WTC11 (cell line): ENCODE results near the gene WWOX. TPM values are rescaled to one million over a fixed set of nuclear protein-coding genes. Genes with fewer than 3 reads are reported as not detected.

Source experiments
- ATAC-seq: fragments of 200-7000 bp; cut with Tn5 transposase; 2 replicates; pipeline ENCODE4 v1.10.0; 2021; ENCODE audit warnings: mild to moderate bottlenecking, moderate library complexity
- CTCF ChIA-PET: fragments of 300-600 bp; sonication (Branson Sonifier 250); formaldehyde crosslinking; loops from one replicate; lab custom pipeline; 2021; ENCODE audit warnings: antibody characterized with exemption; lab: Charles Lee
- POLR2A ChIA-PET: fragments of 350-600 bp; sonication (Branson Sonifier 250); formaldehyde crosslinking; loops from one replicate; lab custom pipeline; 2021; ENCODE audit warnings: antibody characterized with exemption; lab: Charles Lee
- DNase-seq: peaks from one replicate; pipeline ENCODE4 v3.0.0; 2021; ENCODE audit warnings: low spot score
- H3K27ac Mint-ChIP-seq: 2 replicates; pipeline ENCODE4 v1.8.0; 2021; ENCODE audit warnings: mixed read lengths
- H3K27me3 Mint-ChIP-seq: 2 replicates; pipeline ENCODE4 v1.8.0; 2021; ENCODE audit warnings: low read depth, mild to moderate bottlenecking, moderate library complexity, mixed read lengths
- H3K36me3 Mint-ChIP-seq: 2 replicates; pipeline ENCODE4 v1.8.0; 2021; ENCODE audit warnings: mixed read lengths
- H3K4me1 Mint-ChIP-seq: 2 replicates; pipeline ENCODE4 v1.8.0; 2022; ENCODE audit warnings: mixed read lengths
- H3K4me3 Mint-ChIP-seq: 2 replicates; pipeline ENCODE4 v1.8.0; 2021; ENCODE audit warnings: mild to moderate bottlenecking, moderate library complexity, mixed read lengths
- H3K9me3 Mint-ChIP-seq: 2 replicates; pipeline ENCODE4 v1.8.0; 2021; ENCODE audit warnings: mixed read lengths
- ARID4B ChIP-seq: sonication (generic); formaldehyde crosslinking; IDR thresholded peaks from 2 replicates; pipeline ENCODE4 v1.8.0; 2023; ENCODE audit warnings: missing genetic modification reagents, mild to moderate bottlenecking, borderline replicate concordance
- ATF1 ChIP-seq: sonication (generic); formaldehyde crosslinking; IDR thresholded peaks from 2 replicates; pipeline ENCODE4 v1.8.1; 2023; ENCODE audit warnings: mild to moderate bottlenecking, moderate library complexity, missing genetic modification reagents
- CDX4 ChIP-seq: fragments of 250-450 bp; sonication (Bioruptor Pico); IDR thresholded peaks from 2 replicates; pipeline ENCODE4 v1.9.0; 2021; ENCODE audit warnings: moderate library complexity, mild to moderate bottlenecking, inconsistent platforms, borderline replicate concordance
- CREB1 ChIP-seq: sonication (generic); formaldehyde crosslinking; IDR thresholded peaks from 2 replicates; pipeline ENCODE4 v1.8.0; 2023; ENCODE audit warnings: mild to moderate bottlenecking, missing genetic modification reagents
- E2F4 ChIP-seq: sonication (generic); formaldehyde crosslinking; IDR thresholded peaks from 2 replicates; pipeline ENCODE4 v1.8.1; 2022; ENCODE audit warnings: low read depth, mild to moderate bottlenecking, moderate library complexity, missing genetic modification reagents, borderline replicate concordance
- ELF4 ChIP-seq: sonication (generic); formaldehyde crosslinking; IDR thresholded peaks from 2 replicates; pipeline ENCODE4 v1.8.1; 2022; ENCODE audit warnings: low read depth, mild to moderate bottlenecking, moderate library complexity, missing genetic modification reagents
- EMX1 ChIP-seq: fragments of 250-450 bp; sonication (Bioruptor Pico); IDR thresholded peaks from 2 replicates; pipeline ENCODE4 v1.8.0; 2021; ENCODE audit warnings: mild to moderate bottlenecking
- ESRRA ChIP-seq: sonication (generic); formaldehyde crosslinking; IDR thresholded peaks from 2 replicates; pipeline ENCODE4 v1.8.1; 2022; ENCODE audit warnings: mild to moderate bottlenecking, missing genetic modification reagents, borderline replicate concordance
- GABPB1 ChIP-seq: sonication (generic); formaldehyde crosslinking; IDR thresholded peaks from 2 replicates; pipeline ENCODE4 v1.8.1; 2023; ENCODE audit warnings: mild to moderate bottlenecking, missing genetic modification reagents
- HMGXB4 ChIP-seq: sonication (generic); formaldehyde crosslinking; IDR thresholded peaks from 2 replicates; pipeline ENCODE4 v1.8.1; 2023; ENCODE audit warnings: mild to moderate bottlenecking, moderate library complexity, missing genetic modification reagents
- JAZF1 ChIP-seq: fragments of 250-450 bp; sonication (Bioruptor Pico); IDR thresholded peaks from 2 replicates; pipeline ENCODE4 v1.9.0; 2021; ENCODE audit warnings: moderate library complexity, mild to moderate bottlenecking, inconsistent platforms
- JUN ChIP-seq: sonication (generic); formaldehyde crosslinking; IDR thresholded peaks from 2 replicates; pipeline ENCODE4 v1.8.0; 2023; ENCODE audit warnings: mild to moderate bottlenecking, missing genetic modification reagents
- MXD4 ChIP-seq: fragments of 250-450 bp; sonication (Bioruptor Pico); IDR thresholded peaks from 2 replicates; pipeline ENCODE4 v1.8.0; 2021; ENCODE audit warnings: mild to moderate bottlenecking, moderate library complexity, borderline replicate concordance
- NR1H2 ChIP-seq: sonication (generic); formaldehyde crosslinking; IDR thresholded peaks from 2 replicates; pipeline ENCODE4 v1.9.0; 2021; ENCODE audit warnings: mild to moderate bottlenecking, moderate library complexity, missing genetic modification reagents
- NR2C2 ChIP-seq: sonication (generic); formaldehyde crosslinking; IDR thresholded peaks from 2 replicates; pipeline ENCODE4 v1.8.0; 2022; ENCODE audit warnings: mild to moderate bottlenecking, missing genetic modification reagents
- PRDM15 ChIP-seq: sonication (generic); formaldehyde crosslinking; IDR thresholded peaks from 2 replicates; pipeline ENCODE4 v1.8.0; 2022; ENCODE audit warnings: missing genetic modification reagents
- RORB ChIP-seq: fragments of 250-450 bp; sonication (Bioruptor Pico); IDR thresholded peaks from 2 replicates; pipeline ENCODE4 v1.9.0; 2021; ENCODE audit warnings: mild to moderate bottlenecking
- SMAD4 ChIP-seq: sonication (generic); formaldehyde crosslinking; IDR thresholded peaks from 2 replicates; pipeline ENCODE4 v1.8.0; 2022; ENCODE audit warnings: mild to moderate bottlenecking, missing genetic modification reagents
- SOX15 ChIP-seq: fragments of 250-450 bp; sonication (Bioruptor Pico); IDR thresholded peaks from 2 replicates; pipeline ENCODE4 v1.9.0; 2021; ENCODE audit warnings: mild to moderate bottlenecking
- TEAD1 ChIP-seq: sonication (generic); formaldehyde crosslinking; IDR thresholded peaks from 2 replicates; pipeline ENCODE4 v1.8.0; 2022; ENCODE audit warnings: mild to moderate bottlenecking, missing genetic modification reagents
- TP53 ChIP-seq: sonication (generic); formaldehyde crosslinking; IDR thresholded peaks from 2 replicates; pipeline ENCODE4 v1.8.1; 2023; ENCODE audit warnings: mild to moderate bottlenecking, missing genetic modification reagents
- ZNF219 ChIP-seq: sonication (generic); formaldehyde crosslinking; IDR thresholded peaks from 2 replicates; pipeline ENCODE4 v1.8.0; 2023; ENCODE audit warnings: missing genetic modification reagents, mild to moderate bottlenecking, borderline replicate concordance
- ZNF232 ChIP-seq: sonication (generic); formaldehyde crosslinking; IDR thresholded peaks from 2 replicates; pipeline ENCODE4 v1.8.0; 2022; ENCODE audit warnings: mild to moderate bottlenecking, missing genetic modification reagents
- ZNF512 ChIP-seq: sonication (generic); formaldehyde crosslinking; IDR thresholded peaks from 2 replicates; pipeline ENCODE4 v1.8.1; 2022; ENCODE audit warnings: missing genetic modification reagents, borderline replicate concordance
- total RNA-seq: library from RNA; stranded (reverse); gene quantifications from 3 replicates; pipeline ENCODE4 v1.2.3, GENCODE V29; 2021

Gene WWOX
- total RNA-seq, 1 experiment from 2014 or later = 15.7 TPM

- POLR2A ChIA-PET = no interaction called here
- no peak for TF ChIP-seq PRDM15
- TF ChIP-seq JAZF1 = no peak
- no peak for TF ChIP-seq NR1H2
- TF ChIP-seq ZNF512 (CRISPR knock-in tag) = no peak
- no peak for TF ChIP-seq ZNF219
- no peak for TF ChIP-seq TP53
- no peak for TF ChIP-seq ELF4 (CRISPR knock-in tag)
- no peak for TF ChIP-seq CDX4 (CRISPR knock-in tag)
- no peak for TF ChIP-seq GABPB1 (CRISPR knock-in tag)
- TF ChIP-seq TEAD1 (CRISPR knock-in tag) = no peak
- no peak for TF ChIP-seq MXD4 (CRISPR knock-in tag)
- no peak for TF ChIP-seq HMGXB4
- TF ChIP-seq, all 79 proteins: peak for 0
- Mint-ChIP-seq H3K36me3 (peaks cover 10% of the 10 kb centered on the region), H3K27me3 (no peaks in the 10 kb centered on the region; the same call in 1 of the 2 replicates), H3K4me1 (peaks cover 42% of the 10 kb centered on the region), H3K27ac (no peak overlapping the region), H3K4me3 (no peak overlapping the region), H3K9me3 (peaks cover 16% of the 10 kb centered on the region)
- DNase-seq = no peak
- CTCF ChIA-PET = no interaction called here
- ATAC-seq = no peak
These were observed 868.5 kb downstream of the WWOX start for GRCh38 chr16:78967948-78968347.

- no peak for ATAC-seq
- peaks cover 53% of the 10 kb centered on the region for H3K4me1 Mint-ChIP-seq
- TF ChIP-seq JUN (CRISPR knock-in tag) = no peak
- TF ChIP-seq ZNF232 = no peak
- no peak for TF ChIP-seq NR2C2 (CRISPR knock-in tag)
- no peak for TF ChIP-seq SMAD4 (CRISPR knock-in tag)
- no peak for TF ChIP-seq ARID4B
- TF ChIP-seq ATF1 (CRISPR knock-in tag) = no peak
- TF ChIP-seq ESRRA (CRISPR knock-in tag) = no peak
- no peak for TF ChIP-seq MXD4 (CRISPR knock-in tag)
- TF ChIP-seq E2F4 (CRISPR knock-in tag) = no peak
- TF ChIP-seq EMX1 = no peak
- no peak for TF ChIP-seq SOX15 (CRISPR knock-in tag)
- TF ChIP-seq RORB (CRISPR knock-in tag) = no peak
- TF ChIP-seq CREB1 (CRISPR knock-in tag) = no peak
- no peak overlapping the region for H3K4me3 Mint-ChIP-seq
- peaks cover 3% of the 10 kb centered on the region for H3K36me3 Mint-ChIP-seq
- H3K27me3 Mint-ChIP-seq = no peaks in the 10 kb centered on the region; the same call in 1 of the 2 replicates
- ChIA-PET CTCF (interaction anchor here (1.0 kb wide), 1 partner anchor 19 kb away, joined by 3 read pairs; no protein-coding TSS in a partner anchor), POLR2A (no interaction called here)
- peaks cover 8% of the 10 kb centered on the region for H3K9me3 Mint-ChIP-seq
- no peak for DNase-seq
- H3K27ac Mint-ChIP-seq = no peak overlapping the region
These were observed 870.3 kb downstream of the WWOX start for GRCh38 chr16:78969721-78970120.
